GM21381 (cell line): ENCODE results near the gene HMGN2.
"Not testable (repeated sequence)": the region's sequence is repeated elsewhere in the genome, so short reads cannot be mapped to it uniquely, and the experiment has no call there.

Experiments used
- ATAC-seq: cut with Tn5 transposase; IDR thresholded peaks from one replicate; pipeline ENCODE4 v1.9.1; 2021; ENCODE audit warnings: mild to moderate bottlenecking, moderate library complexity; ENCODE audit not compliant: unreplicated experiment

The HMGN2 gene

GRCh38 chr1:26476958-26477357, 4.7 kb downstream of the HMGN2 start:
- no peak for ATAC-seq

GRCh38 chr1:26477446-26478152, 5.4 kb downstream of the HMGN2 start:
- ATAC-seq, result no peak

- no peak for ATAC-seq
Observed at GRCh38 chr1:26478159-26478558, 5.9 kb downstream of the HMGN2 start.

- no peak for ATAC-seq
Observed at GRCh38 chr1:26478988-26479387, 6.7 kb downstream of the HMGN2 start.

- no peak for ATAC-seq
Observed at GRCh38 chr1:26482921-26483320, 10.7 kb downstream of the HMGN2 start.

GRCh38 chr1:26483980-26484379, 11.7 kb downstream of the HMGN2 start:
- ATAC-seq, result no peak

GRCh38 chr1:26490155-26490554, 17.9 kb downstream of the HMGN2 start:
- no peak for ATAC-seq

- ATAC-seq, result no peak
Observed at GRCh38 chr1:26493267-26493666, 21.0 kb downstream of the HMGN2 start.

- no peak for ATAC-seq
Observed at GRCh38 chr1:26493938-26494337, 21.7 kb downstream of the HMGN2 start.

- ATAC-seq, result no peak
Observed at GRCh38 chr1:26496861-26497260, 24.6 kb downstream of the HMGN2 start.

GRCh38 chr1:26498894-26499293, 26.7 kb downstream of the HMGN2 start:
- no peak for ATAC-seq

GRCh38 chr1:26500488-26501175, 28.4 kb downstream of the HMGN2 start:
- peak; percentile 67 for ATAC-seq

GRCh38 chr1:26510711-26511110, 38.5 kb downstream of the HMGN2 start:
- ATAC-seq, result not testable (repeated sequence)

GRCh38 chr1:26515836-26516235, 43.6 kb downstream of the HMGN2 start:
- ATAC-seq, result not testable (repeated sequence)

- ATAC-seq, result no peak
Observed at GRCh38 chr1:26516987-26517765, 44.9 kb downstream of the HMGN2 start.

- no peak for ATAC-seq
Observed at GRCh38 chr1:26517766-26518049, 45.5 kb downstream of the HMGN2 start.

- ATAC-seq, result no peak
Observed at GRCh38 chr1:26518355-26518754, 46.1 kb downstream of the HMGN2 start.

GRCh38 chr1:26520339-26520738, 48.1 kb downstream of the HMGN2 start:
- ATAC-seq, result no peak

- ATAC-seq, result no peak
Observed at GRCh38 chr1:26521669-26522030, 49.4 kb downstream of the HMGN2 start.

GRCh38 chr1:26522073-26522472, 49.8 kb downstream of the HMGN2 start:
- no peak for ATAC-seq

GRCh38 chr1:26524181-26524580, 51.9 kb downstream of the HMGN2 start:
- ATAC-seq, result no peak
